MCF 10A (cell line): ENCODE results near the gene ARHGAP25. TPM values are rescaled to one million over a fixed set of nuclear protein-coding genes. Genes with fewer than 3 reads are reported as not detected.

ENCODE experiments used
- BruUV-seq: library from RNA; stranded (reverse); fragments of 400-500 nt; replicated peaks from 2 replicates; lab custom pipeline; 2021; lab: Mats Ljungman, UMichigan
- CTCF ChIA-PET: fragments of 300-600 bp; sonication (Branson Sonifier 250); formaldehyde crosslinking; extraction: SDS; loops from one replicate; lab custom pipeline; 2021; ENCODE audit warnings: antibody characterized with exemption, inconsistent platforms; lab: Yijun Ruan, JAX
- POLR2A ChIA-PET: fragments of 300-600, 350-650 bp; sonication (Branson Sonifier 250); formaldehyde crosslinking; extraction: SDS; loops from one replicate; lab custom pipeline; 2020; ENCODE audit warnings: antibody characterized with exemption, inconsistent platforms; lab: Yijun Ruan, JAX
- DNase-seq: peaks from one replicate; pipeline ENCODE4 v3.0.0-alpha.2; 2018; ENCODE audit not compliant: unreplicated experiment
- H3K27ac Mint-ChIP-seq: one replicate; pipeline ENCODE4 v1.8.0; 2022; ENCODE audit warnings: mild to moderate bottlenecking, low read depth, mixed read lengths; ENCODE audit not compliant: unreplicated experiment
- H3K27me3 Mint-ChIP-seq: one replicate; pipeline ENCODE4 v1.8.0; 2022; ENCODE audit warnings: mixed read lengths; ENCODE audit not compliant: insufficient read depth, unreplicated experiment
- H3K36me3 Mint-ChIP-seq: one replicate; pipeline ENCODE4 v1.8.0; 2022; ENCODE audit warnings: mild to moderate bottlenecking, moderate library complexity, mixed read lengths; ENCODE audit not compliant: insufficient read depth, unreplicated experiment
- H3K4me1 Mint-ChIP-seq: one replicate; pipeline ENCODE4 v1.8.0; 2022; ENCODE audit warnings: mixed read lengths; ENCODE audit not compliant: insufficient read depth, unreplicated experiment
- H3K4me3 Mint-ChIP-seq: one replicate; pipeline ENCODE4 v1.8.0; 2022; ENCODE audit warnings: mild to moderate bottlenecking, moderate library complexity, mixed read lengths; ENCODE audit not compliant: unreplicated experiment
- H3K9me3 Mint-ChIP-seq: one replicate; pipeline ENCODE4 v1.8.0; 2022; ENCODE audit warnings: mixed read lengths; ENCODE audit not compliant: unreplicated experiment
- intact Hi-C: fragments of 100-400 bp; cut with micrococcal nuclease; formaldehyde crosslinking; loops from 2 replicates; pipeline ENCODE4 v1.14.1; 2022
- total RNA-seq: library from RNA; stranded (reverse); gene quantifications from 2 replicates; pipeline ENCODE4 v1.2.3, GENCODE V29; 2022
- TF ChIP-seq, protein P1 (sequence below): fragments of 200-600 bp; IDR thresholded peaks from one replicate; pipeline ENCODE4 v1.8.0; 2022; ENCODE audit warnings: antibody characterized with exemption, mild to moderate bottlenecking; ENCODE audit not compliant: unreplicated experiment

Gene ARHGAP25
- total RNA-seq, 1 experiment from 2014 or later: 0.93 TPM

DNA sequence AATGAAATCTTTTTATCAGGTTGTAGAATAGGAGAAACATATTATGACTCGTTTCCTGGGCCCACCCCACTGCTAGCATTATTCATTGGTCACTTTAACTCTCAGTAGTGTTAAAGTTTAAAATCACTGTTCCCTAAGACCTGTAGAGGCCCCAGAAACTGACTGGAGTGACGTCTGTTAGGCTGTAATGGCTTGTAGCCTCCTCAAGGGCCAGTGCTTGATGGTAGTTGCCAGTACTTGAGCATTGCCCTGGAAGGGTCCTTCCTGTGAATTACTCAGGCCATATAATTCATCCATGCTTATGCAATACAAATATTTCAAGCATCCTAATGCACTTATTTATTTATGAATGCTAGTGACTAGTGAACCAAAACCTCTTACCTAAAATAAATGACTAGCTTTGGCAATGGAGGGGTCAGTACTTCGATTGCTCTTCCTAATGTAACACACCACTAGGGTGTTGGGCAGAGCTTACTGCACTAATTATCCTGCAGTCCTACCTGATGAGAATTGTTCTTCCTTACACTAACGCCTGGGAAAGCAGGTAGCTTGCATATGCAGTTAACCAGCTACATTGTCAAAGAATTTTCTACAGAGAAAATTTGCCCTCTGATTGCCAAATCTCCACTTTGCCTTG, 31.2 kb downstream of the ARHGAP25 start:
- DNase-seq: no peak
- peak overlapping the region; percentile 57 for H3K27ac Mint-ChIP-seq
- ChIA-PET POLR2A (interaction anchor here (0.6 to 1.2 kb wide), 8 partner anchors 10 to 112 kb away, joined by 3 to 7 read pairs (median 4); no protein-coding TSS in a partner anchor), CTCF (interaction anchor here (0.8 to 1.5 kb wide), 3 partner anchors 10 to 16 kb away, joined by 3 to 12 read pairs (median 6); no protein-coding TSS in a partner anchor)
- no peak overlapping the region for H3K4me3 Mint-ChIP-seq
- H3K9me3 Mint-ChIP-seq: no peaks in the 10 kb centered on the region
- no peaks in the 10 kb centered on the region for H3K27me3 Mint-ChIP-seq
- TF ChIP-seq, protein P1, sequence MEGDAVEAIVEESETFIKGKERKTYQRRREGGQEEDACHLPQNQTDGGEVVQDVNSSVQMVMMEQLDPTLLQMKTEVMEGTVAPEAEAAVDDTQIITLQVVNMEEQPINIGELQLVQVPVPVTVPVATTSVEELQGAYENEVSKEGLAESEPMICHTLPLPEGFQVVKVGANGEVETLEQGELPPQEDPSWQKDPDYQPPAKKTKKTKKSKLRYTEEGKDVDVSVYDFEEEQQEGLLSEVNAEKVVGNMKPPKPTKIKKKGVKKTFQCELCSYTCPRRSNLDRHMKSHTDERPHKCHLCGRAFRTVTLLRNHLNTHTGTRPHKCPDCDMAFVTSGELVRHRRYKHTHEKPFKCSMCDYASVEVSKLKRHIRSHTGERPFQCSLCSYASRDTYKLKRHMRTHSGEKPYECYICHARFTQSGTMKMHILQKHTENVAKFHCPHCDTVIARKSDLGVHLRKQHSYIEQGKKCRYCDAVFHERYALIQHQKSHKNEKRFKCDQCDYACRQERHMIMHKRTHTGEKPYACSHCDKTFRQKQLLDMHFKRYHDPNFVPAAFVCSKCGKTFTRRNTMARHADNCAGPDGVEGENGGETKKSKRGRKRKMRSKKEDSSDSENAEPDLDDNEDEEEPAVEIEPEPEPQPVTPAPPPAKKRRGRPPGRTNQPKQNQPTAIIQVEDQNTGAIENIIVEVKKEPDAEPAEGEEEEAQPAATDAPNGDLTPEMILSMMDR: no peak
- intact Hi-C loops: no loop called here
- no peaks in the 10 kb centered on the region for H3K36me3 Mint-ChIP-seq
- BruUV-seq: no TSS peak
- peaks cover 17% of the 10 kb centered on the region for H3K4me1 Mint-ChIP-seq

GRCh38 chr2:68766376-68766845, 31.8 kb downstream of the ARHGAP25 start:
- no TSS peak for BruUV-seq
- Mint-ChIP-seq H3K9me3 (no peaks in the 10 kb centered on the region), H3K4me1 (peaks cover 17% of the 10 kb centered on the region), H3K27ac (peak overlapping the region; percentile 57), H3K36me3 (no peaks in the 10 kb centered on the region), H3K27me3 (no peaks in the 10 kb centered on the region), H3K4me3 (peak overlapping the region; percentile 16)
- TF ChIP-seq, protein P1: no peak
- DNase-seq: peak; percentile 82
- POLR2A ChIA-PET: interaction anchor here (0.6 to 1.2 kb wide), 8 partner anchors 10 to 113 kb away, joined by 3 to 7 read pairs (median 4); no protein-coding TSS in a partner anchor
- CTCF ChIA-PET: interaction anchor here (0.8 to 1.5 kb wide), 3 partner anchors 11 to 17 kb away, joined by 3 to 12 read pairs (median 6); no protein-coding TSS in a partner anchor
- intact Hi-C loops: no loop called here

GRCh38 chr2:68767031-68767961, 32.7 kb downstream of the ARHGAP25 start:
- BruUV-seq: no TSS peak
- TF ChIP-seq, protein P1: no peak
- Mint-ChIP-seq H3K4me3 (peak overlapping the region; percentile 16), H3K9me3 (no peaks in the 10 kb centered on the region), H3K36me3 (no peaks in the 10 kb centered on the region), H3K4me1 (peaks cover 17% of the 10 kb centered on the region), H3K27ac (peak overlapping the region; percentile 57), H3K27me3 (no peaks in the 10 kb centered on the region)
- ChIA-PET CTCF (interaction anchor here (1.0 to 1.5 kb wide), 3 partner anchors 8 to 16 kb away, joined by 3 to 7 read pairs (median 6); no protein-coding TSS in a partner anchor), POLR2A (interaction anchor here (1.2 kb wide), 2 partner anchors 27 to 37 kb away, joined by 3 to 6 read pairs; no protein-coding TSS in a partner anchor)
- intact Hi-C loops: no loop called here
- DNase-seq: no peak
